HEK293 (cell line): Measurements from ENCODE around the gene NME1.

Experiments used
- GLI4 ChIP-seq: fragments of 450-650 bp; formaldehyde crosslinking; IDR thresholded peaks from 2 replicates; pipeline ENCODE4 v1.5.1; 2016; ENCODE audit warnings: missing biosample characterization, missing genetic modification characterization
- HOXA7 ChIP-seq: sonication (generic); formaldehyde crosslinking; IDR thresholded peaks from 2 replicates; pipeline ENCODE4 v1.8.1; 2022; ENCODE audit warnings: missing genetic modification reagents, borderline replicate concordance
- KLF10 ChIP-seq: fragments of 450-650 bp; IDR thresholded peaks from 2 replicates; pipeline ENCODE4 v1.5.1; 2018; ENCODE audit warnings: missing biosample characterization, mild to moderate bottlenecking, missing genetic modification characterization
- KLF16 ChIP-seq: fragments of 450-650 bp; formaldehyde crosslinking; IDR thresholded peaks from 2 replicates; pipeline ENCODE4 v1.5.1; 2017; ENCODE audit warnings: missing biosample characterization, missing genetic modification characterization
- TRIM28 ChIP-seq: IDR thresholded peaks from 2 replicates; pipeline ENCODE4 v1.6.1; 2011; ENCODE audit warnings: low read length, control low read depth, borderline replicate concordance
- WT1 ChIP-seq: fragments of 450-650 bp; formaldehyde crosslinking; IDR thresholded peaks from 2 replicates; pipeline ENCODE4 v1.5.1; 2016; ENCODE audit warnings: missing biosample characterization, missing genetic modification characterization
- ZBTB17 ChIP-seq: fragments of 450-650 bp; formaldehyde crosslinking; IDR thresholded peaks from 2 replicates; pipeline ENCODE4 v1.5.1; 2016; ENCODE audit warnings: missing biosample characterization, missing genetic modification characterization
- ZBTB48 ChIP-seq: fragments of 450-650 bp; formaldehyde crosslinking; IDR thresholded peaks from 2 replicates; pipeline ENCODE4 v1.5.1; 2016; ENCODE audit warnings: missing biosample characterization, missing genetic modification characterization
- ZFP3 ChIP-seq: fragments of 450-650 bp; formaldehyde crosslinking; IDR thresholded peaks from 2 replicates; pipeline ENCODE4 v1.5.1; 2016; ENCODE audit warnings: low read depth, missing biosample characterization, missing genetic modification characterization
- ZFP37 ChIP-seq: fragments of 450-650 bp; formaldehyde crosslinking; IDR thresholded peaks from 2 replicates; pipeline ENCODE4 v1.5.1; 2016; ENCODE audit warnings: missing biosample characterization, missing genetic modification characterization
- ZNF114 ChIP-seq: fragments of 450-650 bp; formaldehyde crosslinking; IDR thresholded peaks from 2 replicates; pipeline ENCODE4 v1.5.0; 2017; ENCODE audit warnings: missing biosample characterization, missing genetic modification characterization
- ZNF138 ChIP-seq: fragments of 450-650 bp; formaldehyde crosslinking; IDR thresholded peaks from 2 replicates; pipeline ENCODE4 v1.5.1; 2016; ENCODE audit warnings: missing biosample characterization, missing genetic modification characterization, borderline replicate concordance
- ZNF239 ChIP-seq: fragments of 450-650 bp; formaldehyde crosslinking; IDR thresholded peaks from 2 replicates; pipeline ENCODE4 v1.5.1; 2016; ENCODE audit warnings: missing biosample characterization, missing genetic modification characterization
- ZNF416 ChIP-seq: fragments of 450-650 bp; formaldehyde crosslinking; IDR thresholded peaks from 2 replicates; pipeline ENCODE4 v1.5.1; 2016; ENCODE audit warnings: missing biosample characterization, missing genetic modification characterization
- ZNF473 ChIP-seq: fragments of 450-650 bp; formaldehyde crosslinking; IDR thresholded peaks from 2 replicates; pipeline ENCODE4 v1.5.1; 2017; ENCODE audit warnings: missing biosample characterization, missing genetic modification characterization
- ZNF501 ChIP-seq: fragments of 450-650 bp; formaldehyde crosslinking; IDR thresholded peaks from 2 replicates; pipeline ENCODE4 v1.5.1; 2016; ENCODE audit warnings: missing biosample characterization, missing genetic modification characterization
- ZNF510 ChIP-seq: fragments of 450-650 bp; formaldehyde crosslinking; IDR thresholded peaks from 2 replicates; pipeline ENCODE4 v1.5.1; 2018; ENCODE audit warnings: mild to moderate bottlenecking, missing genetic modification characterization, missing biosample characterization; ENCODE audit not compliant: insufficient replicate concordance
- ZNF530 ChIP-seq: fragments of 450-650 bp; formaldehyde crosslinking; IDR thresholded peaks from 2 replicates; pipeline ENCODE4 v1.5.1; 2016; ENCODE audit warnings: low read depth, missing biosample characterization, missing genetic modification characterization
- ZNF558 ChIP-seq: fragments of 450-650 bp; formaldehyde crosslinking; IDR thresholded peaks from 2 replicates; pipeline ENCODE4 v1.5.1; 2016; ENCODE audit warnings: missing biosample characterization, missing genetic modification characterization
- ZNF596 ChIP-seq: fragments of 450-650 bp; IDR thresholded peaks from 2 replicates; pipeline ENCODE4 v1.5.0; 2018; ENCODE audit warnings: missing biosample characterization, mild to moderate bottlenecking, missing genetic modification characterization, moderate library complexity
- ZNF610 ChIP-seq: fragments of 450-650 bp; formaldehyde crosslinking; IDR thresholded peaks from 2 replicates; pipeline ENCODE4 v1.5.1; 2016; ENCODE audit warnings: missing biosample characterization, missing genetic modification characterization, borderline replicate concordance
- ZNF621 ChIP-seq: fragments of 450-650 bp; formaldehyde crosslinking; IDR thresholded peaks from 2 replicates; pipeline ENCODE4 v1.5.1; 2017; ENCODE audit warnings: missing biosample characterization, missing genetic modification characterization
- ZNF777 ChIP-seq: fragments of 450-650 bp; formaldehyde crosslinking; IDR thresholded peaks from 2 replicates; pipeline ENCODE4 v1.5.1; 2017; ENCODE audit warnings: missing biosample characterization, missing genetic modification characterization, borderline replicate concordance
- ZNF843 ChIP-seq: fragments of 450-650 bp; formaldehyde crosslinking; IDR thresholded peaks from 2 replicates; pipeline ENCODE4 v1.5.1; 2016; ENCODE audit warnings: missing biosample characterization, missing genetic modification characterization
- TF ChIP-seq, protein P1 (sequence below): IDR thresholded peaks from 2 replicates; pipeline ENCODE4 v1.6.1; 2011; ENCODE audit warnings: mild to moderate bottlenecking, low read depth, low read length, borderline replicate concordance
- TF ChIP-seq, protein P2 (sequence below): fragments of 450-650 bp; formaldehyde crosslinking; IDR thresholded peaks from 2 replicates; pipeline ENCODE4 v1.5.1; 2017; ENCODE audit warnings: missing biosample characterization, mild to moderate bottlenecking, missing genetic modification characterization, moderate library complexity
- TF ChIP-seq, protein P3 (sequence below): fragments of 450-650 bp; formaldehyde crosslinking; IDR thresholded peaks from 2 replicates; pipeline ENCODE4 v1.5.1; 2016; ENCODE audit warnings: missing biosample characterization, missing genetic modification characterization
- TF ChIP-seq, protein P4 (sequence below): fragments of 450-650 bp; formaldehyde crosslinking; IDR thresholded peaks from 2 replicates; pipeline ENCODE4 v1.5.1; 2016; ENCODE audit warnings: missing biosample characterization, missing genetic modification characterization
- TF ChIP-seq, protein P5 (sequence below): fragments of 450-650 bp; formaldehyde crosslinking; IDR thresholded peaks from 2 replicates; pipeline ENCODE4 v1.5.1; 2016; ENCODE audit warnings: missing biosample characterization, missing genetic modification characterization, borderline replicate concordance
- TF ChIP-seq, protein P6 (sequence below): fragments of 450-650 bp; formaldehyde crosslinking; optimal IDR thresholded peaks from 2 replicates; pipeline ENCODE3; 2016; ENCODE audit warnings: missing biosample characterization, mild to moderate bottlenecking, missing genetic modification characterization
- TF ChIP-seq, protein P7 (sequence below): fragments of 450-650 bp; formaldehyde crosslinking; IDR thresholded peaks from 2 replicates; pipeline ENCODE4 v1.5.1; 2016; ENCODE audit warnings: missing biosample characterization, missing genetic modification characterization

The NME1 gene

DNA sequence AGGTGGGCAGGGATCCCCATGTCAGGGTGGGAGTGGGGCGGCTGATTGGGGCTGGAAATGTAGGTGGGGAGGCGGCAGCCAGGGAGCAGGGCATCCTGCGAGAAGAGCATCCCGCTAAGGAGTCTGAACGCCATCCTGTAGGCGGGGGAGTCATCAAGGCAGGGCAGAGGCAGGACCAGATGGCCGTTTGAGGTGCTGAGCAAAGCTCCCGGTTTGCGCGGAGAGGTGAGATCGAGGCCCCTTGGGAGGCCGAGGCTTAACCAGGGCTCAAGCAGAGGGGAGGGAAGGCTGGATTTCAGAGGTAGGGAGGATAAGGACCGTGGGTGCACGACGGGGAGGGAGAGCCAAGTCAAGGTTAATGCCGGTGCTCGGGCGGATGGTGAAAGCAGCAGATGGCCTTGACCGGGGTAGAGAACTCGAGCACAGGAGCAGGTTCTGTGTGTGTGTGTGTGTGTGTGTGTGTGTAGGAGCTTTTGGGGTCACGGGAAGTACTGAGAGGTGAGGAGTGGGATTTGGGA lies 12.4 kb downstream of the NME1 start (continued):
- TF ChIP-seq TRIM28 (0 out of 2 replicates have a peak, but pooled peaks have one; percentile 40), WT1 (peak; percentile 77; the same call in 1 of the 2 replicates), KLF10 (tag by site-specific recombination) (no peak), ZNF610 (tag by site-specific recombination) (no peak; the same call in 1 of the 2 replicates), ZNF596 (tag by site-specific recombination) (no peak), ZNF239 (tag by site-specific recombination) (peak; percentile 70), ZNF777 (tag by site-specific recombination) (peak; percentile 97), GLI4 (tag by site-specific recombination) (peak; percentile 82), ZNF510 (no peak), ZNF843 (peak; percentile 66), ZNF138 (tag by site-specific recombination) (no peak), ZNF473 (tag by site-specific recombination) (no peak), ZNF558 (tag by site-specific recombination) (no peak), KLF16 (tag by site-specific recombination) (peak; percentile 6; the same call in 1 of the 2 replicates), ZFP3 (tag by site-specific recombination) (no peak), HOXA7 (CRISPR knock-in tag) (no peak), ZNF621 (tag by site-specific recombination) (no peak), ZFP37 (no peak), ZNF416 (no peak), ZNF114 (tag by site-specific recombination) (no peak), ZNF530 (no peak), ZNF501 (tag by site-specific recombination) (no peak; the same call in 1 of the 2 replicates), ZBTB48 (tag by site-specific recombination) (peak; percentile 82), ZBTB17 (peak; percentile 98)
- TF ChIP-seq, protein P1, sequence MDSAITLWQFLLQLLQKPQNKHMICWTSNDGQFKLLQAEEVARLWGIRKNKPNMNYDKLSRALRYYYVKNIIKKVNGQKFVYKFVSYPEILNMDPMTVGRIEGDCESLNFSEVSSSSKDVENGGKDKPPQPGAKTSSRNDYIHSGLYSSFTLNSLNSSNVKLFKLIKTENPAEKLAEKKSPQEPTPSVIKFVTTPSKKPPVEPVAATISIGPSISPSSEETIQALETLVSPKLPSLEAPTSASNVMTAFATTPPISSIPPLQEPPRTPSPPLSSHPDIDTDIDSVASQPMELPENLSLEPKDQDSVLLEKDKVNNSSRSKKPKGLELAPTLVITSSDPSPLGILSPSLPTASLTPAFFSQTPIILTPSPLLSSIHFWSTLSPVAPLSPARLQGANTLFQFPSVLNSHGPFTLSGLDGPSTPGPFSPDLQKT = no peak
- TF ChIP-seq, protein P2, sequence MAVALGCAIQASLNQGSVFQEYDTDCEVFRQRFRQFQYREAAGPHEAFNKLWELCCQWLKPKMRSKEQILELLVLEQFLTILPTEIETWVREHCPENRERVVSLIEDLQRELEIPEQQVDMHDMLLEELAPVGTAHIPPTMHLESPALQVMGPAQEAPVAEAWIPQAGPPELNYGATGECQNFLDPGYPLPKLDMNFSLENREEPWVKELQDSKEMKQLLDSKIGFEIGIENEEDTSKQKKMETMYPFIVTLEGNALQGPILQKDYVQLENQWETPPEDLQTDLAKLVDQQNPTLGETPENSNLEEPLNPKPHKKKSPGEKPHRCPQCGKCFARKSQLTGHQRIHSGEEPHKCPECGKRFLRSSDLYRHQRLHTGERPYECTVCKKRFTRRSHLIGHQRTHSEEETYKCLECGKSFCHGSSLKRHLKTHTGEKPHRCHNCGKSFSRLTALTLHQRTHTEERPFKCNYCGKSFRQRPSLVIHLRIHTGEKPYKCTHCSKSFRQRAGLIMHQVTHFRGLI = no peak
- TF ChIP-seq, protein P3, sequence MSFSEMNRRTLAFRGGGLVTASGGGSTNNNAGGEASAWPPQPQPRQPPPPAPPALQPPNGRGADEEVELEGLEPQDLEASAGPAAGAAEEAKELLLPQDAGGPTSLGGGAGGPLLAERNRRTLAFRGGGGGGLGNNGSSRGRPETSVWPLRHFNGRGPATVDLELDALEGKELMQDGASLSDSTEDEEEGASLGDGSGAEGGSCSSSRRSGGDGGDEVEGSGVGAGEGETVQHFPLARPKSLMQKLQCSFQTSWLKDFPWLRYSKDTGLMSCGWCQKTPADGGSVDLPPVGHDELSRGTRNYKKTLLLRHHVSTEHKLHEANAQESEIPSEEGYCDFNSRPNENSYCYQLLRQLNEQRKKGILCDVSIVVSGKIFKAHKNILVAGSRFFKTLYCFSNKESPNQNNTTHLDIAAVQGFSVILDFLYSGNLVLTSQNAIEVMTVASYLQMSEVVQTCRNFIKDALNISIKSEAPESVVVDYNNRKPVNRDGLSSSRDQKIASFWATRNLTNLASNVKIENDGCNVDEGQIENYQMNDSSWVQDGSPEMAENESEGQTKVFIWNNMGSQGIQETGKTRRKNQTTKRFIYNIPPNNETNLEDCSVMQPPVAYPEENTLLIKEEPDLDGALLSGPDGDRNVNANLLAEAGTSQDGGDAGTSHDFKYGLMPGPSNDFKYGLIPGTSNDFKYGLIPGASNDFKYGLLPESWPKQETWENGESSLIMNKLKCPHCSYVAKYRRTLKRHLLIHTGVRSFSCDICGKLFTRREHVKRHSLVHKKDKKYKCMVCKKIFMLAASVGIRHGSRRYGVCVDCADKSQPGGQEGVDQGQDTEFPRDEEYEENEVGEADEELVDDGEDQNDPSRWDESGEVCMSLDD (tag by site-specific recombination) = peak; percentile 67
- TF ChIP-seq, protein P4, sequence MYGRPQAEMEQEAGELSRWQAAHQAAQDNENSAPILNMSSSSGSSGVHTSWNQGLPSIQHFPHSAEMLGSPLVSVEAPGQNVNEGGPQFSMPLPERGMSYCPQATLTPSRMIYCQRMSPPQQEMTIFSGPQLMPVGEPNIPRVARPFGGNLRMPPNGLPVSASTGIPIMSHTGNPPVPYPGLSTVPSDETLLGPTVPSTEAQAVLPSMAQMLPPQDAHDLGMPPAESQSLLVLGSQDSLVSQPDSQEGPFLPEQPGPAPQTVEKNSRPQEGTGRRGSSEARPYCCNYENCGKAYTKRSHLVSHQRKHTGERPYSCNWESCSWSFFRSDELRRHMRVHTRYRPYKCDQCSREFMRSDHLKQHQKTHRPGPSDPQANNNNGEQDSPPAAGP (tag by site-specific recombination) = peak; percentile 89
- TF ChIP-seq, protein P5, sequence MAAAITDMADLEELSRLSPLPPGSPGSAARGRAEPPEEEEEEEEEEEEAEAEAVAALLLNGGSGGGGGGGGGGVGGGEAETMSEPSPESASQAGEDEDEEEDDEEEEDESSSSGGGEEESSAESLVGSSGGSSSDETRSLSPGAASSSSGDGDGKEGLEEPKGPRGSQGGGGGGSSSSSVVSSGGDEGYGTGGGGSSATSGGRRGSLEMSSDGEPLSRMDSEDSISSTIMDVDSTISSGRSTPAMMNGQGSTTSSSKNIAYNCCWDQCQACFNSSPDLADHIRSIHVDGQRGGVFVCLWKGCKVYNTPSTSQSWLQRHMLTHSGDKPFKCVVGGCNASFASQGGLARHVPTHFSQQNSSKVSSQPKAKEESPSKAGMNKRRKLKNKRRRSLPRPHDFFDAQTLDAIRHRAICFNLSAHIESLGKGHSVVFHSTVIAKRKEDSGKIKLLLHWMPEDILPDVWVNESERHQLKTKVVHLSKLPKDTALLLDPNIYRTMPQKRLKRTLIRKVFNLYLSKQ = no peak
- TF ChIP-seq, protein P6, sequence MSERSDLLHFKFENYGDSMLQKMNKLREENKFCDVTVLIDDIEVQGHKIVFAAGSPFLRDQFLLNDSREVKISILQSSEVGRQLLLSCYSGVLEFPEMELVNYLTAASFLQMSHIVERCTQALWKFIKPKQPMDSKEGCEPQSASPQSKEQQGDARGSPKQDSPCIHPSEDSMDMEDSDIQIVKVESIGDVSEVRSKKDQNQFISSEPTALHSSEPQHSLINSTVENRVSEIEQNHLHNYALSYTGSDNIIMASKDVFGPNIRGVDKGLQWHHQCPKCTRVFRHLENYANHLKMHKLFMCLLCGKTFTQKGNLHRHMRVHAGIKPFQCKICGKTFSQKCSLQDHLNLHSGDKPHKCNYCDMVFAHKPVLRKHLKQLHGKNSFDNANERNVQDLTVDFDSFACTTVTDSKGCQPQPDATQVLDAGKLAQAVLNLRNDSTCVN (tag by site-specific recombination) = peak; percentile 36
- TF ChIP-seq, protein P7, sequence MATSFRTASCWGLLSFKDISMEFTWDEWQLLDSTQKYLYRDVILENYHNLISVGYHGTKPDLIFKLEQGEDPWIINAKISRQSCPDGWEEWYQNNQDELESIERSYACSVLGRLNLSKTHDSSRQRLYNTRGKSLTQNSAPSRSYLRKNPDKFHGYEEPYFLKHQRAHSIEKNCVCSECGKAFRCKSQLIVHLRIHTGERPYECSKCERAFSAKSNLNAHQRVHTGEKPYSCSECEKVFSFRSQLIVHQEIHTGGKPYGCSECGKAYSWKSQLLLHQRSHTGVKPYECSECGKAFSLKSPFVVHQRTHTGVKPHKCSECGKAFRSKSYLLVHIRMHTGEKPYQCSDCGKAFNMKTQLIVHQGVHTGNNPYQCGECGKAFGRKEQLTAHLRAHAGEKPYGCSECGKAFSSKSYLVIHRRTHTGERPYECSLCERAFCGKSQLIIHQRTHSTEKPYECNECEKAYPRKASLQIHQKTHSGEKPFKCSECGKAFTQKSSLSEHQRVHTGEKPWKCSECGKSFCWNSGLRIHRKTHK (tag by site-specific recombination) = no peak
